GM12874 (cell line): ENCODE data around the gene IQGAP1.

Source experiments
- TF ChIP-seq, protein P1 (sequence below): IDR thresholded peaks from 2 replicates; pipeline ENCODE4 v1.5.1; 2011; ENCODE audit warnings: low read depth, mild to moderate bottlenecking, control low read depth, low read length, moderate library complexity; ENCODE audit not compliant: insufficient read depth

IQGAP1 gene

DNA sequence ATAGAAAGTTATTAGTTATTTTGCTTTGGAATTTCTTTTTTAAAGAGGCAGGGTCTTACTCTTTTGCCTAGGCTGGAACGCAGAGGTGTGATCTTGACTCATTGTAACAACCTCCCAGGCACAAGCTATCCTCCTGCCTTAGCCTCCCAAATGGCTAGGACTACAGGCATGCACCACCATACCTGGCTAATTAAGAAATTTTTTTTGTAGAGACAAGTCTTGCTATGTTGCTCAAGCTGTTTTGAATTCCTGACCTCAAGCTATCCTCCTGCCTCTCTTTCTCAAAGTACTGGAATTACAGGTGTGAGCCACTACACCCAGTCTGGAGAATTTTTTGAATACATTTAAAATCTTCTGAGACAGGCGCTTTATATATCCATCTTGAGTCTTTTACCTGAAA is 49.5 kb downstream of the IQGAP1 start:
- TF ChIP-seq, protein P1, sequence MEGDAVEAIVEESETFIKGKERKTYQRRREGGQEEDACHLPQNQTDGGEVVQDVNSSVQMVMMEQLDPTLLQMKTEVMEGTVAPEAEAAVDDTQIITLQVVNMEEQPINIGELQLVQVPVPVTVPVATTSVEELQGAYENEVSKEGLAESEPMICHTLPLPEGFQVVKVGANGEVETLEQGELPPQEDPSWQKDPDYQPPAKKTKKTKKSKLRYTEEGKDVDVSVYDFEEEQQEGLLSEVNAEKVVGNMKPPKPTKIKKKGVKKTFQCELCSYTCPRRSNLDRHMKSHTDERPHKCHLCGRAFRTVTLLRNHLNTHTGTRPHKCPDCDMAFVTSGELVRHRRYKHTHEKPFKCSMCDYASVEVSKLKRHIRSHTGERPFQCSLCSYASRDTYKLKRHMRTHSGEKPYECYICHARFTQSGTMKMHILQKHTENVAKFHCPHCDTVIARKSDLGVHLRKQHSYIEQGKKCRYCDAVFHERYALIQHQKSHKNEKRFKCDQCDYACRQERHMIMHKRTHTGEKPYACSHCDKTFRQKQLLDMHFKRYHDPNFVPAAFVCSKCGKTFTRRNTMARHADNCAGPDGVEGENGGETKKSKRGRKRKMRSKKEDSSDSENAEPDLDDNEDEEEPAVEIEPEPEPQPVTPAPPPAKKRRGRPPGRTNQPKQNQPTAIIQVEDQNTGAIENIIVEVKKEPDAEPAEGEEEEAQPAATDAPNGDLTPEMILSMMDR: no peak

GRCh38 chr15:90439946-90440345 is 51.9 kb downstream of the IQGAP1 start:
- TF ChIP-seq, protein P1: no peak

DNA sequence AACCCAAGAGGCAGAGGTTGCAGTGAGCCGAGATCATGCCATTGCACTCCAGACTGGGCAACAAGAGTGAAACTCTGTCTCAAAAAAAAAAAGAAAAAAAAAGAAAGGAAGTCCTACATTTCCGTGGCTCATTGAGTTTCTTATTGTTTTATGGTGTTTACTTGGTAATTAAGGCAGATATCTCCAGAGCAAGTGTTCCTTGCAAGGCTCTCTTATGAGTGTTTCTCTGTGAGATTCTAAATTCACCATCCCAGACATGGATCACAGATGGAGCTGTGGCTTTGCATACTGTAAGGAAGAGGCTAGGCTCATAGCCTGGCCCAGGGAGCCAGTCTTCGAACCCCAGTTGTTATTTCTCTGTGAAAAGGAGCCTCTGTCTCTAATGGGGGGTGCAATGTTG is 53.0 kb downstream of the IQGAP1 start:
- TF ChIP-seq, protein P1: no peak

- TF ChIP-seq, protein P1: no peak
Observed at GRCh38 chr15:90442423-90442822, 54.4 kb downstream of the IQGAP1 start.

GRCh38 chr15:90449206-90449735 is 61.2 kb downstream of the IQGAP1 start:
- TF ChIP-seq, protein P1: no peak

DNA sequence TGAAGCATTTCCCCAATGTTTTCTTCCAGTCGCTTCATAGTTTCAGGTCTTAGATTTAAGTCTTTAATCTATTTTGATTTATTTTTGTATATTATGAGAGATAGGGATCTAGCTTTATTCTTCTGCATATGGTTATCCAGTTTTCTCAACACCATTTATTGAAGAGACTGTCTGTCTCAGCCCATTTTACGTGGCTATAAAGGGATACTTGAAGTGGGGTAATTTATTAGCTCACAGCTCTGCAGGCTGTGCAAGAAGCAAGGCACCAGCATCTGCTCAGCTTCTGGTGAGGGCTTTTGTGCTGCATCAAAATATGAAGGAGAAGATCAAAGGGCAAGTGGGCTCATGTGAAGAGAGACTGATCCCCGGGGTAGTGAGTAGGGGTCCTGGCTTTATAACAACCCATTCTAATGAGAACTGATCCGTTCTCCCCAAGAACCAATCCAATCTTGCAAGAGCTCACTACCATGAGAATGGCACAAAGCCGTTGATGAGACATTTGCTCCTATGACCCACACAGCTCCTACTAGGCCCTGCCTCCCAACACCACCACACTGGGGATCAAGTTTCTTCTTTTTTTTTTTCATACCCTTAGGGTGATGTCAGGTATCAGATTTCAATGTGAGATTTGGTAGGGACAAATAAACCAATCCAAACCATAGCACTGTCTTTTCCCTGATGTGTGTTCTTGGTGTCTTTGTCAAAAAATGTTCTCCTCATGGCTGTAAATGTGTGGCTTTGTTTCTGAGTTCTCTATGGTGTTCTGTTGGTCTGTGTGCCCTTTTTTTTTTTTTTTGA is 63.2 kb downstream of the IQGAP1 start:
- TF ChIP-seq, protein P1: no peak

DNA sequence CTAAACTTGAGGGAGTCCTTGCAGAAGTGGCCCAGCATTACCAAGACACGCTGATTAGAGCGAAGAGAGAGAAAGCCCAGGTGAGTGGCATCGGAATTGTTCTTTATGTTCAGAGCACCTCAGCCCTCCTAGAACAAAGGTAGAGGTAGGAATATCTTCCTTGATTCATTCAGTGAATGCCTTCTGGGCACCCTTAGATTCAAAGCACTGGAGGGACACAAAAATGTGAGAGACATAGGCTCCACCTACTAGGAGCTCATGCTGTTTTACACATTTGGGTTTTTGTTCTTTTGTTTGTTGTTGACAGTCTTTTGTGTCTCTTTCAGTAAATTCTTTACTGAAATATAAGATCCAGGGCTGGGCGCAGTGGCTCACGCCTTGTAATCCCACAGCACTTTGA is 68.2 kb downstream of the IQGAP1 start:
- TF ChIP-seq, protein P1: no peak
